ENCODE measurements around the gene EPHA7.

DNA sequence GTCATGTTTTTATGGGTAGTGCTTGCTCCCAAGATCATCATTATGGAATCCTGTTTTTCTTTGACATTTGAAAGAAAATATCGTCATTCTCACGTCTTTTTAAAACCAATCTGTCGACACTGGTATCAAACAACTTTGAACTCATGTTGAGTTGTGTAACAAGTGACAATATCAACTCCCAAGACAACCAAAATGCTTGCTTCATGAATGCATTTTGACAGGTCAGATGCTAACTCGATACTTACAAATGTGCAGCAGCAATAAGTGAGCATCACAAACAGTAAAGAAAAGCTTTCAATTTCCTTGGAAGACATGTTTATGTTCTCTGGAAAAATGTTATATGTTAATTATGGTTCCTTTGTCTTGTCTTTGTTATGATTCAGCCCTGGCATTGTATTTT lies 125.9 kb downstream of the EPHA7 start:
- TF ChIP-seq ESRRG (CRISPR knock-in tag; IDR thresholded peaks at IDR 0.05) (no peak), GLIS3 (CRISPR knock-in tag; IDR thresholded peaks at IDR 0.05) (no peak), ISL1 (CRISPR knock-in tag; IDR thresholded peaks at IDR 0.05) (no peak), ZFP3 (CRISPR knock-in tag; IDR thresholded peaks at IDR 0.05) (no peak), RARB (CRISPR knock-in tag; IDR thresholded peaks at IDR 0.05) (no peak), ZFP30 (CRISPR knock-in tag; IDR thresholded peaks at IDR 0.05) (no peak)
